Fibroblast of pulmonary artery (primary cell): ENCODE measurements around the gene LARP4B.

Experiments used
- DNase-seq: peaks from one replicate; pipeline ENCODE4 v3.0.0-alpha.2; 2010; ENCODE audit warnings: low read depth
- H3K4me3 ChIP-seq: replicated peaks from 2 replicates; pipeline ENCODE4 v1.5.1; 2011; ENCODE audit warnings: low read depth, mild to moderate bottlenecking, control low read depth, low read length, moderate library complexity
- TF ChIP-seq, protein P1 (sequence below): IDR thresholded peaks from 2 replicates; pipeline ENCODE4 v1.5.1; 2011; ENCODE audit warnings: mild to moderate bottlenecking, control low read depth, low read length, inconsistent platforms; ENCODE audit errors: missing control alignments

LARP4B gene

DNA sequence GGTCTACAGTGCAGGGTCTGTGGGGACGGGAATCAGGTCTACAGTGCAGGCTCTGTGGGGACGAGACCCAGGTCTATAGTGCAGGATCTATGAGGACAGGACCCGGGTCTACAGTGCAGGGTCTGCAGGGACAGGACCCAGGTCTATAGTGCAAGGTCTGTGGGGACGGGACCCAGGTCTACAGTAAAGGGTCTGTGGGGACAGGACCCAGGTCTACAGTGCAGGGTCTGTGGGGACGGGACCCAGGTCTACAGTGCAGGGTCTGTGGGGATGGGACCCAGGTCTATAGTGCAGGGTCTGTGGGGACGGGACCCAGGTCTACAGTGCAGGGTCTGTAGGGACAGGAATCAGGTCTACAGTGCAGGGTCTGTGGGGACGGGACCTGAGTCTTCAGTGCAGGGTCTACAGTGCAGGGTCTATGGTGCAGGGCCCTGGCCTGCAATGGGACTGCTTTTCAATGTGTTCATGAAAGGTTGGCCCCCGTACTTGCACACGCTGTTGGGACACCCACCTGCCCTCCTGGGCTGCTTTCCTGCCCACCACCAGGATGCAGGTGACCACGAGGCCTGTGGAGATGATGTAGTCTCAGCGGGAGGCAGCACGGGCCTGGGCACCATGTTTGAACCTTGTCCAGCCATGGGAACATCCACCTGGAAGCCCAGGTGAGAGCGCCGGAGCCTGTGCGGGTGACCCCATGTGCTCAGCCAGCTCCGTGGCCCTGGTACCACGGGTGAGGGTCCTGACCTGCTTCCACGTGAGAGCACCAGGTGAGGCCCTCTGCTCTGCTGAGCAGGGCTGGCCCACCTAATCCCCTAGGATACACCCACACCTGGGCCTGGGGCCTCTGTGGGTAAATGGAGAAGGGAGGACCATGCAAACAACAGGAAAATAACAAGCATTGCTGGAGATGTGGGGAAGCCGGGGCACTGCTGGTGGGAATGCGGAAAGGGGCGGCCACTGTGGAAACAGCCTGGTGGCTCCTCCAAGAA is 150.7 kb downstream of the LARP4B start:
- TF ChIP-seq, protein P1, sequence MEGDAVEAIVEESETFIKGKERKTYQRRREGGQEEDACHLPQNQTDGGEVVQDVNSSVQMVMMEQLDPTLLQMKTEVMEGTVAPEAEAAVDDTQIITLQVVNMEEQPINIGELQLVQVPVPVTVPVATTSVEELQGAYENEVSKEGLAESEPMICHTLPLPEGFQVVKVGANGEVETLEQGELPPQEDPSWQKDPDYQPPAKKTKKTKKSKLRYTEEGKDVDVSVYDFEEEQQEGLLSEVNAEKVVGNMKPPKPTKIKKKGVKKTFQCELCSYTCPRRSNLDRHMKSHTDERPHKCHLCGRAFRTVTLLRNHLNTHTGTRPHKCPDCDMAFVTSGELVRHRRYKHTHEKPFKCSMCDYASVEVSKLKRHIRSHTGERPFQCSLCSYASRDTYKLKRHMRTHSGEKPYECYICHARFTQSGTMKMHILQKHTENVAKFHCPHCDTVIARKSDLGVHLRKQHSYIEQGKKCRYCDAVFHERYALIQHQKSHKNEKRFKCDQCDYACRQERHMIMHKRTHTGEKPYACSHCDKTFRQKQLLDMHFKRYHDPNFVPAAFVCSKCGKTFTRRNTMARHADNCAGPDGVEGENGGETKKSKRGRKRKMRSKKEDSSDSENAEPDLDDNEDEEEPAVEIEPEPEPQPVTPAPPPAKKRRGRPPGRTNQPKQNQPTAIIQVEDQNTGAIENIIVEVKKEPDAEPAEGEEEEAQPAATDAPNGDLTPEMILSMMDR = no peak
- no peak for DNase-seq
- no peak overlapping the region for H3K4me3 ChIP-seq

DNA sequence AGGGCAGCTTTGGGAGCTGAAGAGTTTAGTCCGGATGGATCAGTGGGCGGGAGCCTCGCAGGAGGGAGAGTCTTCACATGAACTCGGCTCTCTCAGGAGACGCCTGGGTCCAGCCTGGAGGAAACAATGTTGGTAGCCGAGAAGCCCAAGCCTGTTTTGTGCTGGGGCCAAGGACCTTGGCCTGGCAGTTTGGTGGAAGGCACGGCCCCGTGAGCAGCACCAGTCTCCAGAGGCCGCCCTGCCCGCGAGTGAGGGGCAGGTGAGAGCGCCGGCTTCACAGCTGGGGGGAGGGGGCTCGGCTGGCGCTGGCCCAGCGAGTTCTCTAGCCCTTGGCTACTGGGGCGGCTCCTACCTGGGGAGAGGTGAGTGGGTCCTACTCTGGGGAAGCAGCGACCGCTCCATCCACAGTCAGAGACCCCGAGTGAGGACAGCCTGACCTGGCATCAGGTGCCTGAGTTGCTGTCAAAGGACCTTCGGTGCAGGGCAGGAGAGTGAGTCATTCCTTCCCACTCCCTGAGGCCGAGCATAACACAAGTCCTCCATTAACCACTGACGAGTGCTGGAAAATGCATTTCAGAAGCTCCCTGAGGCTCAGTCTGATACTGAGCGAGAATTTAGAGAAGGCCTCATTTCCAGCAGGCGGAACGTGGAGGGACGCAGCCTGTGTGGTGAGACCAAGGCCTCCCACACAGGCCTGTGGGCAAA is 152.7 kb downstream of the LARP4B start:
- TF ChIP-seq, protein P1 = no peak
- DNase-seq = no peak
- no peak overlapping the region for H3K4me3 ChIP-seq

DNA sequence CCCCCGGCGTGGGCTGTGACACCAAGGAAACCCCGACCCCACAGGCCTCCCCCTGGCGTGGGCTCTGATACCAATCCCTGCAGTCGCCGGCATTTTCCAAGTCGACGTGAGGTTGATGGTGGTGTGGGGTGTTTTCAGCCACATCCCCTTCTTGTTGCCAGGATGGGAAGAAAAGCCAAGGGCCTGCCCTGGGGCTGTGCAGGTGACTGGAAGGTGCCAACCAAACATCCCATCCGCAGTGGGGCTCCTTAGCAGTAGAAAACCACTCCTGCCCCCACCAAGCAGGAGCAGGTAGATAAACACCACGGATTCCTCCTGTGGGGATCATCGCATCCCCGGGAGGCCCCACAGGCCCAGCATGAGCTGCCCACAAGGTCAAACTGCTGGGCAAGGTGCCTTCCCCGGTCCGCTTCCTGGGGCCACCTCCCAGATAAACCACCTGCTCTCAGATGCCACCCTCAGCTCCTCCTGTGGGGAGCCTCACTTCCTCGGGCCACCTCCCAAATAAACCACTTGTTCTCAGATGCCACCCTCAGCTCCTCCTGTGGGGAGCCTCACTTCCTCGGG is 153.5 kb downstream of the LARP4B start:
- H3K4me3 ChIP-seq = no peak overlapping the region
- TF ChIP-seq, protein P1 = no peak
- DNase-seq = no peak

DNA sequence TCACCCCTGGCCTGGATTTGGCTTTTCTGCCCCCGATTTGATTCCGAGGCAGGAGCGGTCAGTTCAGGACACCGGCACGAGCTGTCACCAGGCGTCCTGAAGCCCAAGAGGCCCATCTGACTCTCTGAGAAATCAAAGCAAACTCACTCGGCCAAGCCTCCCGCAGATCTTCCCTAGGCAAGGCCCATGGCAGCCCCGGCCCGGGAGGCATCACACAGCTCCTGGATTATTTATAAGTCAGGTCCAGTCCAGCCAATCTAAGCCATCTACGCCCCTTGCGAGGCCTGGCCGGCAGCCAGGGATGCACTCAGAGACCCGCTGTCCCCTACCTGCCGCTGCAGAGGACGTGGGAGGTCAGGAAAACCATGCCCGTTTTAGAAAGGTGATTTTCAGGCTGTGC is 154.7 kb downstream of the LARP4B start:
- no peak overlapping the region for H3K4me3 ChIP-seq
- DNase-seq = no peak
- TF ChIP-seq, protein P1 = no peak

DNA sequence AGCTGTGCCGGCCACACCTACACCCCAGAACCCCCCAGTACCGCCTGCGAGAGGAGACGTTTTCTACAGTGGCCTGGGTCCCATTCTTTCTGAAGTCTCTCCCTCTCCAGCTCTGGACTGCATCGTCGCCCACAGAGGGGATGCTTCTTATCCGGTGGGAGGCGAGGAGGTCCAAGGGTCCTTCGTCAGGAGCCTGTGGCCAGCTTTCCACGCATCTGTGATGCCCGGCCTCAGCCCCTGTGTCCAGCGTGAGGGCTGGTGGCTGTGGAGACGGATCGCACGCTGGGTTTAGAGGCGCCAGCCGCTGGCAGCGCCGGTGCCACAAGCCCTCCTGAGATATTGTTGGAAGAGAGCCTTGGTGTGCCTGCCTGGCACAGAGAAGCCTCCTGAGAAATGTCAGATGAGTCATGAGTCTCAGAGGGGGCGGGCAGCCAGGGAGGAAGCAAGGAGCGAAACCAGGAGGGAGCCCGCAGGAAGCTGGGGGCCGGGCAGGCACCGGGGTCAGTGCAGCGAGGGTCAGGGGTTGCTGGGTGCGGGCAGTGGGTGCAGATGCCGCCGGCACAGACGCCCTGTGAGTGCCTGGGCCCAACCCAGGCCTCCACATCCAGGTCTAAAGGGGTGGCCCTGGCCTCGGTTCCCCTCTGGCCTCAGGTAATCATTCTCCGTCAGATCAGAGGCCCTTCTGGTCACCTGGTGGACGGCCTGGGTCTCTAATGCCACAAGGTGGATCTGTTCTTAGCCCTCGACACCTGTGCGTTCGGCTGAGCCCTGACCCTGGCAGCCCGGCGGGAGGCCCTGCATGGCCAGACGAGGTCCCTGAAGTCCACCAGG is 156.0 kb downstream of the LARP4B start:
- TF ChIP-seq, protein P1 = no peak
- DNase-seq = peak; percentile 26
- H3K4me3 ChIP-seq = no peak overlapping the region

DNA sequence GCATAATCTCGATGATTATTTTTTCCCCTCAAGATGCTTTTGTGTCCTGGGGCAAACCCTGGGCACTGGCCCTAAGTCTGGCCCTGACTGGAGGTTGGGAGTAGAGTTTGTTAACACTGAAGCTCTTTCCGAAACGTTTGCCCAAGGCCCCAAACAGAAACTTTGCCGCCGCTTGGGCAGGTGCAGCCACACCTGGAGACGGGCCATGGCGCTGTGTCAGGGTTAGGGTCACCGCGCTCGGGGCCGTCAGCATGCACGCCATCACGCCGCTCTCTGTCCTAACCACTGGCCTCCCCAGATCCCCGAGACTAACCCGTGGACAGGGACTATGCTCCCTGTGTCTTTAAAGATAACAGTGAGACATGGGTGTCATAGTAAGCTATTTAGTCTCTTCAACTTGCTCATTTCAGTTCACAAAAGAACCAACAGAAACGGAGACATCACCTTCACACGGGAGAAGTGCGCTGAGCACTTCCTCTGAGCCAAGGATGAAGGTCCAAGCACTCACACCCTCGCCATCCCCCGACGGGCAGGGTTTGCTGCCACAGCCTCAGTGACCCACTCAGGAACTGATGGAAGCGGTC is 156.8 kb downstream of the LARP4B start:
- H3K4me3 ChIP-seq = no peak overlapping the region
- DNase-seq = no peak
- TF ChIP-seq, protein P1 = no peak
